Endothelial cell (in vitro differentiated cells): ENCODE results near the gene ATXN1. TPM values are rescaled to one million over a fixed set of nuclear protein-coding genes. Genes with fewer than 3 reads are reported as not detected.

Experiments used
- DNase-seq: peaks from one replicate; pipeline ENCODE4 v3.0.0; 2021; ENCODE audit warnings: low spot score
- H3K27ac Mint-ChIP-seq: one replicate; pipeline ENCODE4 v1.8.0; 2021; ENCODE audit warnings: mixed read lengths, inconsistent platforms; ENCODE audit not compliant: unreplicated experiment
- H3K27me3 Mint-ChIP-seq: one replicate; pipeline ENCODE4 v1.8.0; 2021; ENCODE audit warnings: mild to moderate bottlenecking, moderate library complexity, mixed read lengths, inconsistent platforms; ENCODE audit not compliant: unreplicated experiment
- H3K36me3 Mint-ChIP-seq: one replicate; pipeline ENCODE4 v1.8.0; 2021; ENCODE audit warnings: mild to moderate bottlenecking, low read depth, mixed read lengths, inconsistent platforms; ENCODE audit not compliant: unreplicated experiment
- H3K4me1 Mint-ChIP-seq: one replicate; pipeline ENCODE4 v1.8.0; 2021; ENCODE audit warnings: mild to moderate bottlenecking, mixed read lengths, inconsistent platforms; ENCODE audit not compliant: unreplicated experiment
- H3K4me3 Mint-ChIP-seq: one replicate; pipeline ENCODE4 v1.8.0; 2021; ENCODE audit warnings: mild to moderate bottlenecking, mixed read lengths, inconsistent platforms; ENCODE audit not compliant: unreplicated experiment
- H3K9me3 Mint-ChIP-seq: one replicate; pipeline ENCODE4 v1.8.0; 2021; ENCODE audit warnings: mixed read lengths, inconsistent platforms; ENCODE audit not compliant: unreplicated experiment
- total RNA-seq: library from RNA; stranded (reverse); fragmentation: NEBNext Ultra II Directional; extraction: Animal tissue kit (Norgen Biotek cat#: 25700); gene quantifications from one replicate; pipeline ENCODE4 v1.2.1, GENCODE V29; 2021; ENCODE audit not compliant: unreplicated experiment
- TF ChIP-seq, protein P1 (sequence below): fragments of 200-600 bp; sonication (generic); IDR thresholded peaks from one replicate; pipeline ENCODE4 v1.5.0; 2021; ENCODE audit warnings: antibody characterized with exemption; ENCODE audit not compliant: unreplicated experiment

Gene ATXN1
- total RNA-seq, 1 donor from 2014 or later, result 18.7 TPM

DNA sequence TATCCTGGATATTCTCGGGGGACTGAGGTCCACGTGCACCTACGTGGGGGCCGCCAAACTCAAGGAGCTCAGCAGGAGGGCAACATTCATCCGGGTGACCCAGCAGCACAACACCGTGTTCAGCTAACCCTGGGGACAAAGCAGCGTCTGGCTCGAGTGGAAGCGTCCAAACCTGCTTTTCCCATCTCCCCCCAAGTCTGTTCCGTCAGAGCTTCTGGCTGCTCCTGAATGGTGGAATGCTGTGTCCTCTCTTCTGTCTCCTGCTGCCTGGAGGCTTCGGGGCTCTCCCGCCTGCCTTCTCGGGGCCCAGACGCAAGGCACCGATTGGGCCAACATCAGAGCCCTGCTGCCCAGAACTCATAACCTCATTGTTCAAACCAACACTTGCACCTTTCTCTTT is 466.2 kb downstream of the ATXN1 start:
- Mint-ChIP-seq H3K4me1 (no peaks in the 10 kb centered on the region), H3K27ac (no peak overlapping the region), H3K9me3 (no peaks in the 10 kb centered on the region), H3K36me3 (no peaks in the 10 kb centered on the region), H3K27me3 (peaks cover 1% of the 10 kb centered on the region), H3K4me3 (no peak overlapping the region)
- no peak for DNase-seq
- TF ChIP-seq, protein P1, sequence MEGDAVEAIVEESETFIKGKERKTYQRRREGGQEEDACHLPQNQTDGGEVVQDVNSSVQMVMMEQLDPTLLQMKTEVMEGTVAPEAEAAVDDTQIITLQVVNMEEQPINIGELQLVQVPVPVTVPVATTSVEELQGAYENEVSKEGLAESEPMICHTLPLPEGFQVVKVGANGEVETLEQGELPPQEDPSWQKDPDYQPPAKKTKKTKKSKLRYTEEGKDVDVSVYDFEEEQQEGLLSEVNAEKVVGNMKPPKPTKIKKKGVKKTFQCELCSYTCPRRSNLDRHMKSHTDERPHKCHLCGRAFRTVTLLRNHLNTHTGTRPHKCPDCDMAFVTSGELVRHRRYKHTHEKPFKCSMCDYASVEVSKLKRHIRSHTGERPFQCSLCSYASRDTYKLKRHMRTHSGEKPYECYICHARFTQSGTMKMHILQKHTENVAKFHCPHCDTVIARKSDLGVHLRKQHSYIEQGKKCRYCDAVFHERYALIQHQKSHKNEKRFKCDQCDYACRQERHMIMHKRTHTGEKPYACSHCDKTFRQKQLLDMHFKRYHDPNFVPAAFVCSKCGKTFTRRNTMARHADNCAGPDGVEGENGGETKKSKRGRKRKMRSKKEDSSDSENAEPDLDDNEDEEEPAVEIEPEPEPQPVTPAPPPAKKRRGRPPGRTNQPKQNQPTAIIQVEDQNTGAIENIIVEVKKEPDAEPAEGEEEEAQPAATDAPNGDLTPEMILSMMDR, result no peak

DNA sequence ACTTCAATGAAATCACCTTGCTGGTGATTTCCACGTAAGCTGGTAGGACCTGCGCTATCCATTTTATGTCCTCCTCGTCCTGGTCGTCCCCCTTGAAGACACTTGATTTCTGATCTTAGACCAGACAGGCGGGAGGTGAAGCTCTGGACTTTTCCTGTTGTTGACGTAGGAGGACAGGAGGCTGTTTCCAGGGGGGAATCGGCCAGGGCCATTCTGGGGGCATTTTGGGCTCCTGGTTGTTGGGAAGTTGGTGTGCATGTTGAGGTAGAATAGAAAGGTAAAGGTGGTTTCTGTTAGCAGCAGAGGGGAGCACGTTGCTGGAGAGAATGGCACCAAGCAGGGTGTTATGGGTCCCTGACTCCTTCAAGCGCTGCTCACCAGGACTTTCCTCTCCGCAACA is 466.9 kb downstream of the ATXN1 start:
- H3K27me3 Mint-ChIP-seq, result peaks cover 4% of the 10 kb centered on the region
- DNase-seq, result no peak
- H3K9me3 Mint-ChIP-seq, result no peaks in the 10 kb centered on the region

DNA sequence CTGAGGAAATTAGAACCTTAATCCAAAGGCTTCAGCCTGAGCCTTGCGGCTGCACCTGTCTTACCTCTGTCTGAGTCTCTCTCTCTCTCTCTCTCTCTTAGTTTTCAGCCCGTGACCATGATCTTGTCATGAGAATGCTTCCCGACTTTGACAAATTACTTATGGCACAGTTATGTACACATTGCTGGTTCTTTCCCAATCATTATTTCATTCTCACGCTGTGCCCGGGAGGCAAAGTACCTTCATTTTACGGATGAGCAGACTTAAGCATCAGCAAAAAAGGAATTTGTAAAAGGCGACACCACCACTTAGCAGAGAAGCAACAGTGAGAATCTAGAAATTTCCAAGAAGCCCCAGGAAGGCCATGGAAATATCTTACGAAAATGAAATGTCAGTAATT is 468.3 kb downstream of the ATXN1 start:
- no peak for DNase-seq
- Mint-ChIP-seq H3K9me3 (no peaks in the 10 kb centered on the region), H3K36me3 (no peaks in the 10 kb centered on the region), H3K4me3 (no peak overlapping the region), H3K27ac (no peak overlapping the region), H3K27me3 (peaks cover 5% of the 10 kb centered on the region), H3K4me1 (no peaks in the 10 kb centered on the region)
- TF ChIP-seq, protein P1, result no peak

More for the DNA sequence above, 466.9 kb downstream of the ATXN1 start:
- TF ChIP-seq, protein P1, result no peak
- no peak overlapping the region for H3K4me3 Mint-ChIP-seq
- H3K4me1 Mint-ChIP-seq, result no peaks in the 10 kb centered on the region
- no peaks in the 10 kb centered on the region for H3K36me3 Mint-ChIP-seq
- no peak overlapping the region for H3K27ac Mint-ChIP-seq

- Mint-ChIP-seq H3K27ac (no peak overlapping the region), H3K27me3 (peaks cover 5% of the 10 kb centered on the region), H3K4me1 (no peaks in the 10 kb centered on the region)
These were observed 468.8 kb downstream of the ATXN1 start for GRCh38 chr6:16292432-16292831.

DNA sequence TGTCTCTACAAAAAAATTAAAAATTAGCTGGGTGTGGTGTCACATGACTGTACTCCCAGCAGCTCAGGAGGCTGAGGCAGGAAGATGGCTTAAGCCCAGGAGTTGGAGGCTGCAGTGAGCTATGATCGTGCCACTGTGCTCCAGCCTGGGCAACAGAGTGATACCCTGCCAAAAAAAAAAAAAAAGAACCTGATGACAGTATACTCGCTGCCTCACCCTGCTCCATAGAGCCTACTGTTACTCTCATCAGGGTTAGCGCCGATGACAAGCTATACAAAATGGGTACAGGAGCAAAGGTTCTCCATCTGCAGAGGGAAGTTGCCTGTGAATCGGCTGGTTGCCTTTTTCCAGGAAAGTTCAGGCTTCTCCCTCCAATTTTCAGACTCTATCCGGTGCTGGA is 469.5 kb downstream of the ATXN1 start:
- Mint-ChIP-seq H3K27me3 (peaks cover 5% of the 10 kb centered on the region), H3K4me1 (no peaks in the 10 kb centered on the region), H3K36me3 (no peaks in the 10 kb centered on the region), H3K27ac (no peak overlapping the region), H3K9me3 (no peaks in the 10 kb centered on the region), H3K4me3 (no peak overlapping the region)
- TF ChIP-seq, protein P1, result no peak
- DNase-seq, result no peak

More at GRCh38 chr6:16292432-16292831, 468.8 kb downstream of the ATXN1 start:
- no peak overlapping the region for H3K4me3 Mint-ChIP-seq
- H3K9me3 Mint-ChIP-seq, result no peaks in the 10 kb centered on the region
- no peak for DNase-seq
- TF ChIP-seq, protein P1, result no peak
- H3K36me3 Mint-ChIP-seq, result no peaks in the 10 kb centered on the region
